Measurements from ENCODE around the gene PLAAT4. TPM values are rescaled to one million over a fixed set of nuclear protein-coding genes. Genes with fewer than 3 reads are reported as not detected.

Gene PLAAT4
- total RNA-seq, 1 experiment from 2014 or later: 3.5 TPM

DNA sequence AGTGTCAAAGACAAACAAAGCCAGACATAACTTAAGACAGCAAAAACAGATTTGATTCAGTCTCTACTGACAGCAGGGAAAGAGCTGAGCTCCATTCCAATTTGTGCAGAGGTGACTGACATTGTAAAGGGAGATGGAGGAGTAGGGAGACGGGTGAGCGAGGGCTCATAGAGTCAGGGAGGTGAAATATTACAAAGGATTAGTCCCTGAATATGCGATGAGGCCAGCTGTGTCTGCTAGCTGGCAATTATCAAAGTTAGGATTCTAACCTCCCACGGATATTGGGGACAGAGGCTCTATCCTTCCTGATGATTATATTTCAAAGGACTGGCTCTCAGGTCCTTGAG lies 18.2 kb downstream of the PLAAT4 start:
- Histone ChIP-seq H2BK5ac (ENCODE audit: insufficient read length, low read length) (no peak overlapping the region), H3K23ac (ENCODE audit: insufficient read length, low read depth, low read length) (no peak overlapping the region), H2BK20ac (ENCODE audit: low read depth, low read length, poor library complexity, severe bottlenecking) (no peak overlapping the region), H3K27ac (ENCODE audit: insufficient read length, low read depth, low read length) (no peak overlapping the region), H2AK5ac (ENCODE audit: insufficient read length, low read length) (no peak overlapping the region), H3K4ac (ENCODE audit: low read depth, low read length) (no peak overlapping the region), H3K27me3 (ENCODE audit: insufficient read depth, low read length) (no peaks in the 10 kb centered on the region), H3K56ac (ENCODE audit: insufficient read length, low read depth, low read length) (no peak overlapping the region), H4K20me1 (ENCODE audit: control insufficient read depth, insufficient read depth, insufficient read length) (no peaks in the 10 kb centered on the region), H3T11ph (ENCODE audit: low read length) (no peak overlapping the region), H3K23me2 (ENCODE audit: insufficient read length, low read depth, low read length, poor library complexity, severe bottlenecking) (no peaks in the 10 kb centered on the region), H3K4me1 (ENCODE audit: insufficient read depth, low read length) (0 out of 2 replicates have a peak, but pooled peaks cover 4% of the 10 kb centered on the region), H2AFZ (ENCODE audit: low read length) (no peak overlapping the region), H2BK12ac (ENCODE audit: insufficient read length, low read depth, low read length) (no peak overlapping the region), H2BK15ac (ENCODE audit: low read depth, low read length) (no peak overlapping the region), H3K9me3 (ENCODE audit: control insufficient read depth, low read depth, low read length) (no peaks in the 10 kb centered on the region), H4K5ac (ENCODE audit: insufficient read length, low read depth, low read length) (no peak overlapping the region), H2BK120ac (ENCODE audit: low read depth, low read length, poor library complexity, severe bottlenecking) (no peak overlapping the region), H3K18ac (ENCODE audit: insufficient read length, low read depth, low read length) (no peak overlapping the region), H3K14ac (ENCODE audit: insufficient read depth, low read length) (no peak overlapping the region), H4K8ac (replicated peaks; ENCODE audit: insufficient read length, low read depth, low read length) (no peak overlapping the region), H3K9ac (ENCODE audit: extremely low read depth, insufficient read length, low read length) (no peak overlapping the region), H3K79me2 (ENCODE audit: insufficient read depth, low read length) (no peaks in the 10 kb centered on the region), H3K4me2 (ENCODE audit: insufficient read depth, insufficient read length, low read length) (no peak overlapping the region), H3K79me1 (ENCODE audit: insufficient read depth, low read depth, low read length, poor library complexity, severe bottlenecking) (no peaks in the 10 kb centered on the region), H4K91ac (ENCODE audit: insufficient read length, low read depth, low read length) (no peak overlapping the region)
- Mint-ChIP-seq H3K4me3 (no peak overlapping the region), H3K27ac (peak overlapping the region in 1 of 3 experiments; percentile 44; a peak in 2 of 7 replicates), H3K27me3 (ENCODE audit: low read depth) (no peaks in the 10 kb centered on the region; the same call in 1 of the 2 replicates), H3K9me3 (no peaks in the 10 kb centered on the region), H3K4me1 (peaks cover 36 to 42% of the 10 kb centered on the region in 2 experiments), H3K36me3 (ENCODE audit: insufficient read depth in 1 of 3, low read depth in 3 of 3) (peaks cover 0 to under 1% (median 0%) of the 10 kb centered on the region in 3 experiments; a peak in 3 of 7 replicates)
- peak; percentile 18 for DNase-seq
- WGBS (ENCODE audit: extremely low coverage, insufficient read length, low lambda C conversion rate): no CpG with 5 or more reads among the region's 4 CpGs
- TF ChIP-seq, protein P1, sequence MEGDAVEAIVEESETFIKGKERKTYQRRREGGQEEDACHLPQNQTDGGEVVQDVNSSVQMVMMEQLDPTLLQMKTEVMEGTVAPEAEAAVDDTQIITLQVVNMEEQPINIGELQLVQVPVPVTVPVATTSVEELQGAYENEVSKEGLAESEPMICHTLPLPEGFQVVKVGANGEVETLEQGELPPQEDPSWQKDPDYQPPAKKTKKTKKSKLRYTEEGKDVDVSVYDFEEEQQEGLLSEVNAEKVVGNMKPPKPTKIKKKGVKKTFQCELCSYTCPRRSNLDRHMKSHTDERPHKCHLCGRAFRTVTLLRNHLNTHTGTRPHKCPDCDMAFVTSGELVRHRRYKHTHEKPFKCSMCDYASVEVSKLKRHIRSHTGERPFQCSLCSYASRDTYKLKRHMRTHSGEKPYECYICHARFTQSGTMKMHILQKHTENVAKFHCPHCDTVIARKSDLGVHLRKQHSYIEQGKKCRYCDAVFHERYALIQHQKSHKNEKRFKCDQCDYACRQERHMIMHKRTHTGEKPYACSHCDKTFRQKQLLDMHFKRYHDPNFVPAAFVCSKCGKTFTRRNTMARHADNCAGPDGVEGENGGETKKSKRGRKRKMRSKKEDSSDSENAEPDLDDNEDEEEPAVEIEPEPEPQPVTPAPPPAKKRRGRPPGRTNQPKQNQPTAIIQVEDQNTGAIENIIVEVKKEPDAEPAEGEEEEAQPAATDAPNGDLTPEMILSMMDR (conservative IDR thresholded peaks at IDR 0.05): no peak

All from H9 (cell line).